Ovary (tissue), 3 donors: ENCODE measurements around the gene ZNF829.

Source experiments
- CTCF ChIP-seq, 3 donors: fragments of 450-650 bp in 2 of 3; fragments of 200-600 bp in 1 of 3; IDR thresholded peaks; one replicate each; pipeline versions ENCODE4 v1.5.1 to v1.8.0; 2016 to 2022; ENCODE audit warnings: antibody characterized with exemption in 3 of 3, mild to moderate bottlenecking in 1 of 3
- POLR2A ChIP-seq: fragments of 450-650 bp; IDR thresholded peaks from one replicate; pipeline ENCODE4 v1.6.1; 2017; ENCODE audit warnings: antibody characterized with exemption, mild to moderate bottlenecking, moderate library complexity
- donor health status: DM: no; HTN: no; CAD: no.

- TF ChIP-seq POLR2A (no peak), CTCF (IDR thresholded peaks at IDR 0.05) (no peak)
Observed at GRCh38 chr19:36838784-36839324, 77.2 kb downstream of the ZNF829 start.
